ENCODE results near the gene WNT9B. TPM values are rescaled to one million over a fixed set of nuclear protein-coding genes. Genes with fewer than 3 reads are reported as not detected.

The WNT9B gene, protein sequence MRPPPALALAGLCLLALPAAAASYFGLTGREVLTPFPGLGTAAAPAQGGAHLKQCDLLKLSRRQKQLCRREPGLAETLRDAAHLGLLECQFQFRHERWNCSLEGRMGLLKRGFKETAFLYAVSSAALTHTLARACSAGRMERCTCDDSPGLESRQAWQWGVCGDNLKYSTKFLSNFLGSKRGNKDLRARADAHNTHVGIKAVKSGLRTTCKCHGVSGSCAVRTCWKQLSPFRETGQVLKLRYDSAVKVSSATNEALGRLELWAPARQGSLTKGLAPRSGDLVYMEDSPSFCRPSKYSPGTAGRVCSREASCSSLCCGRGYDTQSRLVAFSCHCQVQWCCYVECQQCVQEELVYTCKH
- total RNA-seq (not detected in 2 replicates), polyA plus RNA-seq (not detected in 2 replicates), polyA minus RNA-seq (ENCODE audit: low replicate concordance) (not detected in 2 replicates)
- polyA plus RNA-seq (2012): not detected in 2 replicates

- H3K79me2 ChIP-seq (ENCODE audit: control insufficient read depth, insufficient read depth, low read length): no peaks in the 10 kb centered on the region
- no peaks in the 10 kb centered on the region for H3K36me3 ChIP-seq (ENCODE audit: control insufficient read depth, insufficient read depth, low read length)
- H2AFZ ChIP-seq (ENCODE audit: low read length): no peak within 1 kb of the TSS
- H3K4me3 ChIP-seq (replicated peaks in 1 of 4; ENCODE audit: control extremely low read depth in 1 of 4, insufficient read depth in 1 of 4, low read depth in 3 of 4, low read length in 4 of 4): peak within 1 kb of the TSS in 1 of 4 experiments; percentile 20
- no peaks in the 10 kb centered on the region for H4K20me1 ChIP-seq (ENCODE audit: control insufficient read depth, extremely low read depth, insufficient read depth, low read length)
- H3K27me3 ChIP-seq (ENCODE audit: control insufficient read depth, insufficient read depth, low read length): peaks cover 46% of the 10 kb centered on the region
- no peaks in the 10 kb centered on the region for H3K4me1 ChIP-seq (ENCODE audit: control insufficient read depth, extremely low read depth, insufficient read depth, low read length)
- TF ChIP-seq EZH2 (IDR thresholded peaks at IDR 0.05; ENCODE audit: low read length, missing control alignments) (peak; percentile 87), CTCF (conservative IDR thresholded peaks at IDR 0.05 in 1 of 2, IDR thresholded peaks at IDR 0.05 in 1 of 2; ENCODE audit: low read depth in 1 of 2, low read length in 2 of 2) (no peak)
- H3K9me3 ChIP-seq (ENCODE audit: control insufficient read depth, insufficient read depth, low read depth, low read length): no peaks in the 10 kb centered on the region
- DNase-seq (ENCODE audit: low read depth in 2 of 2): peak in 1 of 2 donors; percentile 12
- peak within 1 kb of the TSS; percentile 42 for H3K4me2 ChIP-seq (ENCODE audit: extremely low read depth, insufficient read depth, low read length)
- no peak within 1 kb of the TSS for H3K27ac ChIP-seq (ENCODE audit: insufficient read depth, low read length)
- no peak within 1 kb of the TSS for H3K9ac ChIP-seq (ENCODE audit: insufficient read depth, low read length)
Observed at GRCh38 chr17:46851029-46851741, at the start of gene WNT9B. Gene WNT9B (plus strand): TSS chr17:46851583. CDS start chr17:46851639, 56 bp downstream.

- Histone ChIP-seq H3K4me1 (ENCODE audit: control insufficient read depth, extremely low read depth, insufficient read depth, low read length) (no peaks in the 10 kb centered on the region), H3K36me3 (ENCODE audit: control insufficient read depth, insufficient read depth, low read length) (no peaks in the 10 kb centered on the region), H3K79me2 (ENCODE audit: control insufficient read depth, insufficient read depth, low read length) (no peaks in the 10 kb centered on the region), H3K27ac (ENCODE audit: insufficient read depth, low read length) (no peak overlapping the region), H3K9ac (ENCODE audit: insufficient read depth, low read length) (no peak overlapping the region), H2AFZ (ENCODE audit: low read length) (no peak overlapping the region), H3K9me3 (ENCODE audit: control insufficient read depth, insufficient read depth, low read depth, low read length) (no peaks in the 10 kb centered on the region), H4K20me1 (ENCODE audit: control insufficient read depth, extremely low read depth, insufficient read depth, low read length) (no peaks in the 10 kb centered on the region), H3K4me2 (ENCODE audit: extremely low read depth, insufficient read depth, low read length) (no peak overlapping the region), H3K27me3 (ENCODE audit: control insufficient read depth, insufficient read depth, low read length) (peaks cover 14% of the 10 kb centered on the region), H3K4me3 (replicated peaks in 1 of 4; ENCODE audit: control extremely low read depth in 1 of 4, insufficient read depth in 1 of 4, low read depth in 3 of 4, low read length in 4 of 4) (no peak overlapping the region)
- TF ChIP-seq CTCF (conservative IDR thresholded peaks at IDR 0.05 in 1 of 2, IDR thresholded peaks at IDR 0.05 in 1 of 2; ENCODE audit: low read depth in 1 of 2, low read length in 2 of 2): no peak
- no peak for TF ChIP-seq EZH2 (IDR thresholded peaks at IDR 0.05; ENCODE audit: low read length, missing control alignments)
- no peak for DNase-seq (ENCODE audit: low read depth in 2 of 2)
Observed at GRCh38 chr17:46802800-46803199, 48.6 kb upstream of the WNT9B start.

DNA sequence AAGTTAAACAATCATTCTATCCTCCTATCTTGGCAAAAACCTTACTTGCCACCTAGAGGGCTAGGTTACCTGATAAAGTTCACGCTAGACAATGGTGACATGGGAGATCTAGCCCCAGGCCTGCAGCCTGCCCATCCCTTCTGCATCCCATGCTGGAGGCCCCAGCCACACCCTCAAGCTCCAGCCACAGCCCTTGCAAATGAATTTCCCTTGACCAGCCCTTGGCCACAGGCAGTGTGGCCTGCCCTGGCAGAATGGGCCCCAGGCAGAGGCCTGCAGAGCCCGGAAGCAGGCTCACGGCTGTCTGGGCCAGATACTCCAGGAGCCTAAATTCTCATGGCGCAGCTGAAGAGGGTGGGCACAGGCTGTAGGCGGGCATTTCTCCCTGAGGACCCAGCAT lies 47.8 kb upstream of the WNT9B start:
- Histone ChIP-seq H3K9ac (ENCODE audit: insufficient read depth, low read length) (no peak overlapping the region), H3K4me1 (ENCODE audit: control insufficient read depth, extremely low read depth, insufficient read depth, low read length) (no peaks in the 10 kb centered on the region), H3K4me2 (ENCODE audit: extremely low read depth, insufficient read depth, low read length) (no peak overlapping the region), H3K4me3 (replicated peaks in 1 of 4; ENCODE audit: control extremely low read depth in 1 of 4, insufficient read depth in 1 of 4, low read depth in 3 of 4, low read length in 4 of 4) (no peak overlapping the region), H2AFZ (ENCODE audit: low read length) (no peak overlapping the region), H3K36me3 (ENCODE audit: control insufficient read depth, insufficient read depth, low read length) (no peaks in the 10 kb centered on the region), H3K27me3 (ENCODE audit: control insufficient read depth, insufficient read depth, low read length) (peaks cover 14% of the 10 kb centered on the region), H3K27ac (ENCODE audit: insufficient read depth, low read length) (no peak overlapping the region), H3K9me3 (ENCODE audit: control insufficient read depth, insufficient read depth, low read depth, low read length) (no peaks in the 10 kb centered on the region), H4K20me1 (ENCODE audit: control insufficient read depth, extremely low read depth, insufficient read depth, low read length) (no peaks in the 10 kb centered on the region), H3K79me2 (ENCODE audit: control insufficient read depth, insufficient read depth, low read length) (no peaks in the 10 kb centered on the region)
- DNase-seq (ENCODE audit: low read depth in 2 of 2): no peak
- TF ChIP-seq CTCF (conservative IDR thresholded peaks at IDR 0.05 in 1 of 2, IDR thresholded peaks at IDR 0.05 in 1 of 2; ENCODE audit: low read depth in 1 of 2, low read length in 2 of 2) (no peak), EZH2 (IDR thresholded peaks at IDR 0.05; ENCODE audit: low read length, missing control alignments) (no peak)
